Right lung (tissue), 10 donors: Measurements from ENCODE around the gene CYS1. TPM values are rescaled to one million over a fixed set of nuclear protein-coding genes. Genes with fewer than 3 reads are reported as not detected.
"Not testable (repeated sequence)": the region's sequence is repeated elsewhere in the genome, so short reads cannot be mapped to it uniquely, and the experiment has no call there.

Experiments used
- DNase-seq, 2 donors: peaks; one replicate each; pipeline ENCODE4 v3.0.0-alpha.2; 2013
- long read RNA-seq, 8 donors: transcript quantifications; one replicate each; lab custom pipeline, GENCODE V29; 2026
- polyA plus RNA-seq, 5 donors: library from polyadenylated mRNA; unstranded; fragments of 120-200 nt; gene quantifications; one replicate each; pipeline versions ENCODE4 v1.2.1 to v1.2.3, GENCODE V29; 2013; ENCODE audit warnings: inconsistent platforms in 1 of 5, low replicate concordance in 1 of 5; ENCODE audit not compliant: insufficient read length in 5 of 5, insufficient read depth in 1 of 5

CYS1 gene
- polyA plus RNA-seq, result 10 to 100 TPM; 11.3 to 18.7 (median 14.4) TPM
- long read RNA-seq, donor 1, transcript CYS1-201 (3 exons, 2,738 nt), result major isoform, 9 of 9 reads
- long read RNA-seq, donor 1, partial matches to known transcripts, result 0 of 9 reads
- long read RNA-seq, donor 1, other reads (novel, unspliced or antisense), result 0 of 9 reads
- long read RNA-seq, donor 2, partial matches to known transcripts, result 0 of 2 reads
- long read RNA-seq, donor 2, other reads (novel, unspliced or antisense), result 0 of 2 reads
- long read RNA-seq, donor 3, transcript CYS1-201 (3 exons, 2,738 nt), result major isoform, 11 of 11 reads
- long read RNA-seq, donor 3, partial matches to known transcripts, result 0 of 11 reads
- long read RNA-seq, donor 3, other reads (novel, unspliced or antisense), result 0 of 11 reads
- long read RNA-seq, donor 4, transcript CYS1-201 (3 exons, 2,738 nt), result major isoform, 6 of 6 reads
- long read RNA-seq, donor 4, partial matches to known transcripts, result 0 of 6 reads
- long read RNA-seq, donor 4, other reads (novel, unspliced or antisense), result 0 of 6 reads
- long read RNA-seq, donor 5, transcript CYS1-201 (3 exons, 2,738 nt), result major isoform, 6 of 68 reads
- long read RNA-seq, donor 5, partial matches to known transcripts, result 33 of 68 reads
- long read RNA-seq, donor 5, other reads (novel, unspliced or antisense), result 29 of 68 reads
- long read RNA-seq, donor 6, transcript CYS1-201 (3 exons, 2,738 nt), result major isoform, 9 of 9 reads
- long read RNA-seq, donor 6, partial matches to known transcripts, result 0 of 9 reads
- long read RNA-seq, donor 6, other reads (novel, unspliced or antisense), result 0 of 9 reads
- long read RNA-seq, donor 7, transcript CYS1-201 (3 exons, 2,738 nt), result major isoform, 6 of 6 reads
- long read RNA-seq, donor 7, partial matches to known transcripts, result 0 of 6 reads
- long read RNA-seq, donor 7, other reads (novel, unspliced or antisense), result 0 of 6 reads
- long read RNA-seq, donor 8, partial matches to known transcripts, result 0 of 1 reads
- long read RNA-seq, donor 8, other reads (novel, unspliced or antisense), result 0 of 1 reads

GRCh38 chr2:10079870-10080535 lies at the start of gene CYS1:
Gene CYS1, minus strand, starts transcription at chr2:10080411. Its CDS starts 188 bp downstream, at chr2:10080223.
- no peak for DNase-seq

GRCh38 chr2:10129490-10129889 lies 49.3 kb upstream of the CYS1 start:
- no peak for DNase-seq

- DNase-seq, result no peak
Observed at GRCh38 chr2:10128420-10128819, 48.2 kb upstream of the CYS1 start.

GRCh38 chr2:10126632-10127026 lies 46.4 kb upstream of the CYS1 start:
- peak; percentile 44 to 66 for DNase-seq

GRCh38 chr2:10125842-10126631 lies 45.8 kb upstream of the CYS1 start:
- no peak for DNase-seq

- DNase-seq, result peak; percentile 57 to 73
Observed at GRCh38 chr2:10124538-10125045, 44.4 kb upstream of the CYS1 start.

GRCh38 chr2:10123281-10123680 lies 43.1 kb upstream of the CYS1 start:
- no peak for DNase-seq

GRCh38 chr2:10122500-10123280 lies 42.5 kb upstream of the CYS1 start, which contains the start of gene RRM2:
Gene RRM2, plus strand, starts transcription at chr2:10122739. Its CDS starts 60 bp downstream, at chr2:10122799.
- peak; percentile 87 to 91 for DNase-seq

- DNase-seq, result peak; percentile 41 to 42
Observed at GRCh38 chr2:10120877-10121574, 40.8 kb upstream of the CYS1 start.

- peak; percentile 84 to 87 for DNase-seq
Observed at GRCh38 chr2:10120158-10120876, 40.1 kb upstream of the CYS1 start.

GRCh38 chr2:10119601-10120157 lies 39.5 kb upstream of the CYS1 start:
- DNase-seq, result no peak

- no peak for DNase-seq
Observed at GRCh38 chr2:10119027-10119325, 38.8 kb upstream of the CYS1 start.

GRCh38 chr2:10109311-10109710 lies 29.1 kb upstream of the CYS1 start:
- DNase-seq, result no peak

- not testable (repeated sequence) for DNase-seq
Observed at GRCh38 chr2:10104906-10105305, 24.7 kb upstream of the CYS1 start.

- no peak for DNase-seq
Observed at GRCh38 chr2:10103179-10103578, 23.0 kb upstream of the CYS1 start.

GRCh38 chr2:10101491-10101890 lies 21.3 kb upstream of the CYS1 start:
- DNase-seq, result no peak

- no peak for DNase-seq
Observed at GRCh38 chr2:10097352-10098148, 17.3 kb upstream of the CYS1 start.
